A549 (cell line): ENCODE results near the gene EVC.

Experiments used
- CEBPB ChIP-seq, 2 experiments: fragments of >200 bp in 1 of 2; sonication (Bioruptor Twin) in 1 of 2; formaldehyde crosslinking in 1 of 2; IDR thresholded peaks; 2 replicates each; pipeline ENCODE4 v1.6.1; 2012 to 2016
- HDAC2 ChIP-seq: fragments of 200-600 bp; sonication (generic); IDR thresholded peaks from 2 replicates; pipeline ENCODE4 v1.6.1; 2016

DNA sequence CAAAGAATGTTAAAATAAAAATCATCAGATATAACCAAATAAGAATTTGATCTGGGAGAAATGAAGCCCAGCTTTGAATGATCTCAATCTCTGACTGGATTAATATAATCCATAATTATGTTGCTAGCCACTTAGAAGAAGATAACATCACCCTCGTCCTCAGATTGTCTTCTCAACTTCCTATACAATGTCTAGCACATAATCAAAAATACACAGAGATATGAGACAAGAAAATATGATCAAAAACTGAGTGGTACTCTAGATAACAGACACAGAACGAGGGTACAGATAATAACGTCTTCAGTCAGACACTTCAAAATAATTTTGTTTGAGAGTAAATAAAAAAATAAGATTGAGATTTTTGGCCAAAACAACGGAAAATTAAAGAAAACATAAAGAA, 49.8 kb upstream of the EVC start:
- TF ChIP-seq HDAC2 (no peak), CEBPB (IDR thresholded peaks at IDR 0.05) (no peak)
